Hepatocyte (in vitro differentiated cells): ENCODE measurements around the gene OR2Z1. TPM values are rescaled to one million over a fixed set of nuclear protein-coding genes. Genes with fewer than 3 reads are reported as not detected.

Experiments
- DNase-seq: peaks from one replicate; pipeline ENCODE4 v3.0.0-alpha.2; 2016; ENCODE audit warnings: low spot score
- H2AFZ ChIP-seq: fragments of 200-600 bp; sonication (generic); 2 replicates; pipeline ENCODE4 v1.6.0; 2016; ENCODE audit warnings: antibody characterized with exemption, mild to moderate bottlenecking
- H3K27ac ChIP-seq: fragments of 200-600 bp; sonication (generic); 2 replicates; pipeline ENCODE4 v1.5.1; 2016; ENCODE audit warnings: mild to moderate bottlenecking
- H3K27me3 ChIP-seq: fragments of 200-600 bp; sonication (generic); 2 replicates; pipeline ENCODE4 v1.6.1; 2016
- H3K36me3 ChIP-seq: fragments of 200-600 bp; sonication (generic); replicated peaks from 2 replicates; pipeline ENCODE4 v1.5.1; 2016; ENCODE audit warnings: low read depth; ENCODE audit not compliant: insufficient read depth
- H3K4me1 ChIP-seq: fragments of 200-600 bp; sonication (generic); 2 replicates; pipeline ENCODE4 v1.5.1; 2016; ENCODE audit warnings: mild to moderate bottlenecking, moderate library complexity; ENCODE audit not compliant: insufficient read depth
- H3K4me2 ChIP-seq: fragments of 200-600 bp; sonication (generic); 2 replicates; pipeline ENCODE4 v1.6.0; 2016
- H3K4me3 ChIP-seq: fragments of 200-600 bp; sonication (generic); 2 replicates; pipeline ENCODE4 v1.5.1; 2016; ENCODE audit warnings: mild to moderate bottlenecking
- H3K79me2 ChIP-seq: fragments of 200-600 bp; sonication (generic); 2 replicates; pipeline ENCODE4 v1.6.0; 2017; ENCODE audit warnings: mild to moderate bottlenecking
- H3K9me2 ChIP-seq: fragments of 200-600 bp; sonication (generic); replicated peaks from 2 replicates; pipeline ENCODE4 v1.6.0; 2017; ENCODE audit warnings: mild to moderate bottlenecking; ENCODE audit not compliant: insufficient read depth
- H3K9me3 ChIP-seq: fragments of 200-600 bp; sonication (generic); 2 replicates; pipeline ENCODE4 v1.5.1; 2016; ENCODE audit warnings: low read depth, mild to moderate bottlenecking
- H4K20me1 ChIP-seq: fragments of 200-600 bp; sonication (generic); 2 replicates; pipeline ENCODE4 v1.6.0; 2016; ENCODE audit warnings: mild to moderate bottlenecking; ENCODE audit not compliant: insufficient read depth, poor library complexity, severe bottlenecking
- EZH2 ChIP-seq: fragments of 200-600 bp; sonication (generic); IDR thresholded peaks from 2 replicates; pipeline ENCODE4 v1.6.1; 2016; ENCODE audit warnings: antibody characterized with exemption, mild to moderate bottlenecking, borderline replicate concordance
- EZH2phosphoT487 ChIP-seq: fragments of 200-600 bp; sonication (generic); IDR thresholded peaks from one replicate; pipeline ENCODE4 v1.6.1; 2018; ENCODE audit warnings: antibody characterized with exemption, mild to moderate bottlenecking, low read depth, moderate library complexity; ENCODE audit not compliant: unreplicated experiment, severe bottlenecking
- WGBS: methylation state at CpG from one replicate; pipeline ENCODE4 v1.1.6; 2016; ENCODE audit warnings: low lambda C conversion rate; ENCODE audit errors: missing lambda C conversion rate; 5-methylcytosine and 5-hydroxymethylcytosine counted together
- polyA plus RNA-seq: library from polyadenylated mRNA; unstranded; fragments of >200 nt; fragmentation: Nextera tagmentation; extraction: Ambion mirVana; gene quantifications from 2 replicates; pipeline ENCODE4 v1.2.1, GENCODE V29; 2016
- total RNA-seq: library from RNA; depleted of rRNA; stranded (reverse); fragments of >200 nt; gene quantifications from 2 replicates; pipeline ENCODE4 v1.2.3, GENCODE V29; 2014
- TF ChIP-seq, protein P1 (sequence below): fragments of 200-600 bp; sonication (generic); IDR thresholded peaks from 2 replicates; pipeline ENCODE4 v1.5.1; 2016; ENCODE audit warnings: antibody characterized with exemption, mild to moderate bottlenecking; ENCODE audit not compliant: poor library complexity

The OR2Z1 gene
- total and polyA plus RNA-seq, 2 experiments from 2014 or later = not detected

DNA sequence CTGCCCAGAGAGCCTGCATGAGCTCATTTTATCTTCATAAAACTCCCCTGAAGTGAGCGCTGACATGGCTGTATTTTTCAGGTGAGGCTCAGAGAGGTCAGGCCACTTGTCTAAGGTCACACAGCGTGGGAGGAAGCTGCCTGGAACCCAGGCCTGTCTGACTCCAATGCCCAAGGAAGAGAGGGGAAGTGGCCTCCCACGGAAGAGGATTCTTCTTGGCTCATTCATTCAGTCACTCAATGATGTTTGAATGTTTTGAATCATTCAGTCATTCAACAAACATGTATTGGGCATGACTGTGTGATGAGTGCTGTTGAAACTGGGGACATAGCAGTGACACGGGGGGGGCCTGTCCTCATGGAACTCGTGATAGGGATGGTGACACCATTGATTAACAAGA lies 34.9 kb upstream of the OR2Z1 start:
- H3K9me2 ChIP-seq = no peaks in the 10 kb centered on the region
- no peak for DNase-seq
- TF ChIP-seq, protein P1, sequence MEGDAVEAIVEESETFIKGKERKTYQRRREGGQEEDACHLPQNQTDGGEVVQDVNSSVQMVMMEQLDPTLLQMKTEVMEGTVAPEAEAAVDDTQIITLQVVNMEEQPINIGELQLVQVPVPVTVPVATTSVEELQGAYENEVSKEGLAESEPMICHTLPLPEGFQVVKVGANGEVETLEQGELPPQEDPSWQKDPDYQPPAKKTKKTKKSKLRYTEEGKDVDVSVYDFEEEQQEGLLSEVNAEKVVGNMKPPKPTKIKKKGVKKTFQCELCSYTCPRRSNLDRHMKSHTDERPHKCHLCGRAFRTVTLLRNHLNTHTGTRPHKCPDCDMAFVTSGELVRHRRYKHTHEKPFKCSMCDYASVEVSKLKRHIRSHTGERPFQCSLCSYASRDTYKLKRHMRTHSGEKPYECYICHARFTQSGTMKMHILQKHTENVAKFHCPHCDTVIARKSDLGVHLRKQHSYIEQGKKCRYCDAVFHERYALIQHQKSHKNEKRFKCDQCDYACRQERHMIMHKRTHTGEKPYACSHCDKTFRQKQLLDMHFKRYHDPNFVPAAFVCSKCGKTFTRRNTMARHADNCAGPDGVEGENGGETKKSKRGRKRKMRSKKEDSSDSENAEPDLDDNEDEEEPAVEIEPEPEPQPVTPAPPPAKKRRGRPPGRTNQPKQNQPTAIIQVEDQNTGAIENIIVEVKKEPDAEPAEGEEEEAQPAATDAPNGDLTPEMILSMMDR = no peak
- TF ChIP-seq EZH2 (no peak), EZH2phosphoT487 (no peak)
- H3K9me3 ChIP-seq = no peaks in the 10 kb centered on the region
- H3K27ac ChIP-seq = no peak overlapping the region
- no peak overlapping the region for H3K4me2 ChIP-seq
- no peaks in the 10 kb centered on the region for H3K4me1 ChIP-seq
- H3K27me3 ChIP-seq = no peaks in the 10 kb centered on the region
- H3K36me3 ChIP-seq = no peaks in the 10 kb centered on the region
- no peak overlapping the region for H2AFZ ChIP-seq
- no peaks in the 10 kb centered on the region for H4K20me1 ChIP-seq
- H3K79me2 ChIP-seq = no peaks in the 10 kb centered on the region
- WGBS = 60% methylated on average over 5 of the region's 5 CpGs
- no peak overlapping the region for H3K4me3 ChIP-seq

DNA sequence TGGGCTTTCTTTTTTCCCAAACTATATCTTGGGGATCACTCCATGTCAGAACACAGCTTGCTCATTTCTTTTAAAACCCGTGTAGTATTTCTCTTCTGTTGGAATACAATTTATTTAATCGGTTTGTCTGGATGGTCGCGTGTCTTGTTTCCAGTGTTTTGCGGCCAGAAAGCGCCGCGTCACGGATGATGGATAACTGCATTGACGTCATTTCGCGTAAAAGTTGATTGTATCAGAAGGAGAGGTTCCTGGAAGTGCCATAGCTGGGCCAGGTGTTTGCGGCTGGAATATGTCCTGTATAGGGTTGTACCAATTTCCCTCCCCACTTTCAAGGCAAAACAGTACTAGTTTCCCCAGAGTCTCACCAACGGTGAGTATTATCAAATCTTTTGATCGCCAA lies 32.5 kb upstream of the OR2Z1 start:
- no peak overlapping the region for H2AFZ ChIP-seq
- no peak overlapping the region for H3K4me2 ChIP-seq
- no peak overlapping the region for H3K4me3 ChIP-seq
- H3K9me3 ChIP-seq = no peaks in the 10 kb centered on the region
- no peaks in the 10 kb centered on the region for H3K79me2 ChIP-seq
- no peaks in the 10 kb centered on the region for H3K27me3 ChIP-seq
- H3K4me1 ChIP-seq = no peaks in the 10 kb centered on the region
- DNase-seq = no peak
- no peaks in the 10 kb centered on the region for H3K36me3 ChIP-seq
- TF ChIP-seq EZH2 = no peak
- no peak for TF ChIP-seq EZH2phosphoT487
- TF ChIP-seq, protein P1 = no peak
- H3K27ac ChIP-seq = no peak overlapping the region
- WGBS = 92% methylated on average over 15 of the region's 15 CpGs
- H3K9me2 ChIP-seq = no peaks in the 10 kb centered on the region
- H4K20me1 ChIP-seq = no peaks in the 10 kb centered on the region

DNA sequence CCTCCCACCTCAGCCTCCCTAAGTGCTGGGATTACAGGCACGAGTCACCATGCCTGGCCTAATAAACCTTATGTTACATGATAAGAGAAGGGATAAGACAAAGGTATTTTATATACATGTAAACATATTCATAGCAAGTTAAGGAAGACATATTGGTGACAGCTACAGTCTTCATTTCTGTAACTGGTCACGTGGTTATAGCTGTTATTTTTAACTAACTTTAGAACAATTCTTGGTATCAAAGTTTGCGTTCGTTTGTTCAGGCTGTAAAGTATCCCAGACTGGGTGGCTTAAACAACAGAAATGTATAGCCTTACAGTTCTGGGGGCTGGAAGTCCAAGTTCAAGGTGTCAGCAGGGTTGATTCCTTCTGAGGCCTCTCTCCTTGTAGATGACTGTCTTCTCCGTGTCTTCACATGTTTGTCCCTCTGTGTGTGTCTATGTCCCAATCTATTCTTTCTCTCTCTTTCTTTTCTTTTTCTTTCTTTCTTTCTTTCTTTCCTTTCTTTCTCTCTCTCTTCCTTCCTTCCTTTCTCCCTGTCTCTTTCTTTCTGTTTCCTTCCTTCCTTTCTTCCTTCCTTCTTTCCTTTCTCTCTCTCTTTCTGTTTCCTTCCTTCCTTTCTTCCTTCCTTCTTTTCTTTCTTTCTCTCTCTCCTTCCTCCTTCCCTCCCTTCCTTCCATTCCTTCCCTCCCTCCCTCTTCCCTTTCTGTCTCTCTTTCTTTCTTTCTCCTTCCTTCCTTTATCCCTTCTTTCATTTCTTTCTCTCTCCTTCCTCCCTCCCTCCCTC lies 30.5 kb upstream of the OR2Z1 start:
- H3K27me3 ChIP-seq = no peaks in the 10 kb centered on the region
- H3K4me3 ChIP-seq = no peak overlapping the region
- H3K36me3 ChIP-seq = no peaks in the 10 kb centered on the region
- 36% methylated on average over 5 of the region's 5 CpGs for WGBS
- DNase-seq = no peak
- H4K20me1 ChIP-seq = no peaks in the 10 kb centered on the region
- H2AFZ ChIP-seq = no peak overlapping the region
- H3K9me3 ChIP-seq = no peaks in the 10 kb centered on the region
- no peak overlapping the region for H3K27ac ChIP-seq
- no peak overlapping the region for H3K4me2 ChIP-seq
- H3K9me2 ChIP-seq = no peaks in the 10 kb centered on the region
- no peaks in the 10 kb centered on the region for H3K4me1 ChIP-seq
- no peaks in the 10 kb centered on the region for H3K79me2 ChIP-seq
- TF ChIP-seq EZH2 = no peak
- TF ChIP-seq EZH2phosphoT487 = no peak
- TF ChIP-seq, protein P1 = no peak
